ENCODE data around the gene SLC6A5.

DNA sequence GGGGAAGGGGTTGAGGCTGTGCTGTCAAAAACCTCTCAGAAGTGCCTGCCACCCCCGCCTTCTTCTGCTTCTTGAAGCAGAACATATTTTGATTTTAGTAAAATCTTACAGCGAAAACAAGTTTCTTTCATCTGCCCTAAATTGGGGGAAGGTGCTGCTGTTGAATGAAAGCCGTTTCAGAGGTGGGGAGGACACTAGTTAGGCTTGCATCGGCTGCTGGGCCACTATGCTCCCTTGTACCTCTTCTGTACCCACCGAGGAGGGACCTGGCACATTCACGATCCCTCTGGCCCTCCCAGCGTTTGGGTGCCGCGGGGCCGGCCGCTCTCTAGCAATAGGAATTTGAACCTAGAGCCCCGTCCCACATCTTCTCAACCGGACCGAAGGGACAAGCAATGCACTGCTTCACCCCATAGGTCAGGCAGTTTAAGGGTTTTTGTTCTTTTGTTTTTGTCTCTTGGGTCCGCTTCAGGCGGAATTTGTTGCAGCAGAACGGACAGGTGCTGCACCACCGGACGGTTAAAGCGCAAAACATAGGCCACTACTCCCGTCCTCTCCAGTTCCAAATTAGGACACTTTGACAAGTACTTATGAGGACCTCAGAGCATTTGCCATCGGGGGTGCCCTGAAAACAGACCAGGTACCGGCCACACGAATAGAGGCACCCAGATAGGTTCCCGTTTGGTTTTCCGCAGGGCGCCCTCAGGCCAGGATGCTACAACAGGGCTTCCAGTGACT is 5.6 kb downstream of the SLC6A5 start:
- TF ChIP-seq, protein P1, sequence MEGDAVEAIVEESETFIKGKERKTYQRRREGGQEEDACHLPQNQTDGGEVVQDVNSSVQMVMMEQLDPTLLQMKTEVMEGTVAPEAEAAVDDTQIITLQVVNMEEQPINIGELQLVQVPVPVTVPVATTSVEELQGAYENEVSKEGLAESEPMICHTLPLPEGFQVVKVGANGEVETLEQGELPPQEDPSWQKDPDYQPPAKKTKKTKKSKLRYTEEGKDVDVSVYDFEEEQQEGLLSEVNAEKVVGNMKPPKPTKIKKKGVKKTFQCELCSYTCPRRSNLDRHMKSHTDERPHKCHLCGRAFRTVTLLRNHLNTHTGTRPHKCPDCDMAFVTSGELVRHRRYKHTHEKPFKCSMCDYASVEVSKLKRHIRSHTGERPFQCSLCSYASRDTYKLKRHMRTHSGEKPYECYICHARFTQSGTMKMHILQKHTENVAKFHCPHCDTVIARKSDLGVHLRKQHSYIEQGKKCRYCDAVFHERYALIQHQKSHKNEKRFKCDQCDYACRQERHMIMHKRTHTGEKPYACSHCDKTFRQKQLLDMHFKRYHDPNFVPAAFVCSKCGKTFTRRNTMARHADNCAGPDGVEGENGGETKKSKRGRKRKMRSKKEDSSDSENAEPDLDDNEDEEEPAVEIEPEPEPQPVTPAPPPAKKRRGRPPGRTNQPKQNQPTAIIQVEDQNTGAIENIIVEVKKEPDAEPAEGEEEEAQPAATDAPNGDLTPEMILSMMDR (IDR thresholded peaks at IDR 0.05): no peak
- no peak for TF ChIP-seq POLR2A (IDR thresholded peaks at IDR 0.05)
- no peak for TF ChIP-seq EP300 (IDR thresholded peaks at IDR 0.05)

Measured in tibial nerve (tissue), 4 donors.